Embryonic facial prominence (tissue), 1 donor: Measurements from ENCODE around the gene CHIT1.

Source experiments
- DNase-seq: peaks from one replicate; pipeline ENCODE4 v3.0.0-alpha.2; 2016; ENCODE audit errors: extremely low spot score

Gene CHIT1

DNA sequence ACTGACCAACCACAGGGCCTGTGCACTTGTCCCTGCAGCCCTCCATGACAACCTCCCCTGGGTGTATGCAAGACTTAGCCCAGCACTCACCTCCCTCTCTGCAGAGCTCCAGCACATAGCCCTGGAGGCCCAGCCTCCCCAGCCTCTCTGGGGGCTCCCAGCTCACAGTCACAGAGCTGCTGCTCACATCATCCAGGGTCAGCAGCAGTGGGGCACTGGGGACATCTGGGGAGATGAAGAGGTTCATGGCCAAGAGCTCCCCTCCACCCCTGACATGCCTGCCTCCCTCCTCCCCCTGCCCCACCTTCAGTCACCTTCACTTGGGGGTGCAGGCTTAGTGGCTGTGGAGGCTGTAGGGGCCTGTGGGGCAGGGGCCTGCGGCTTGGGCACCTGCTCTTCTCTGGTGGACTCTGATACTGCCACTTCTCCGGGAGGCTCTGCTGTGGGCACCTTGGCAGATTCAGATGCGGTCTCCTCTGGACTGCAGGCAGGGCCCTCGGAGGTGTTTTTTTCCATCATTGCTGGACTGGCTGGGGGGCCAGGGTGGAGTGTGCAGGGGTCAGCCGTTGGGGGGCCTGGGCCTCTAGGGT lies 54.1 kb downstream of the CHIT1 start, which contains the start of gene MYBPH:
TSS of gene MYBPH (minus strand) at position 590 of the 590 bp plus-strand sequence. CDS start at position 519, 71 bp downstream.
- DNase-seq: no peak

DNA sequence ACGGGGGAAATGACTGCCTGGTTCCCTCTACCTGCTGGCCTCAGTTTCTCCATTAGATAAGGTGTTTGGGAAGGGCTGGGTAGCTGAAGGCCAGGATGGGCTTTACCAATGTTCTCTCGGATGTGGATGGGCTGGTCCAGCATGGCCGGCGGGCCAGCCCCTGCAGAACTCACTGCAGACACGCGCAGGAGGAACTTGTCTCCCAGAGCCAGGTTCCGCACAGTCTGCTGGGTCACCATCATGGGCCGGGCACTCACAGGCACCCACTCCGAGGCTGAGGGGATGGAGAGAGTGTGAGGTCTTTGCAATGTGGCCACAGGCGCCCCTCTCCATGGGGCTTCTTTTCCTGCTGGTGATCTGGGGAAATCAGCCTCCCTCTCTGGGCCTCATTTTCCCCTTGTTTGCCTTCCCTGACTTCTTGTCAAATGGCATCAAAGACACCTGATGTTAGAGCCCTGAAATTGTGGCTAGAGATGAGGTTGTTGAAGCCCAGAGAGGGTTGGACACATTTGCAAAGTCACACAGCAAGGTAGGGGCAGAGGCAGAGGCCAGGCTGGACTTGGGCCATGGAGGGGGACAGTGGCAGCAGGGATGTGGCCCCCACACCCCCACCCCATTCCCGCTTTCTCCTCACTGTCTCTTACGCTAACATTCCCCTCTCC lies 55.0 kb downstream of the CHIT1 start:
- DNase-seq: no peak

DNA sequence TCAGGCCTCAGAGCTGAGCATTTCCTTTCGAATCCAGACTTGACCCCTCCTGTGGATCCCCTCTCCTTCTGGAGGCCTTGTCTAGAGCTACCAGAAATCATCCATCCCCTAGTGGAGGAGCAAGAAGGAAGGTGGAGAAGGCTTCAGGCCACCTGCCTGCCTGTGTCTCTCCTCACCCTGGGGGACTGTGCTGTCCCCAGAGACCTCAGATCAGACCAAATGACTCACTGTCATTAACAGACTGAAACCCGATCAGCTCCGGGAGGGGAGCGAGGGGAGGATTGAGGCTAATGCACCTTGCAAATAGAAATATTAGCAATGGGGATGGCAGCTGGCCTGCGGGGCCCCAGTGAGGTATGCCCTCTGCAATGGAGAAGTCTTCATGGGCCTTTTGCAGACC lies 55.9 kb downstream of the CHIT1 start:
- DNase-seq: no peak

DNA sequence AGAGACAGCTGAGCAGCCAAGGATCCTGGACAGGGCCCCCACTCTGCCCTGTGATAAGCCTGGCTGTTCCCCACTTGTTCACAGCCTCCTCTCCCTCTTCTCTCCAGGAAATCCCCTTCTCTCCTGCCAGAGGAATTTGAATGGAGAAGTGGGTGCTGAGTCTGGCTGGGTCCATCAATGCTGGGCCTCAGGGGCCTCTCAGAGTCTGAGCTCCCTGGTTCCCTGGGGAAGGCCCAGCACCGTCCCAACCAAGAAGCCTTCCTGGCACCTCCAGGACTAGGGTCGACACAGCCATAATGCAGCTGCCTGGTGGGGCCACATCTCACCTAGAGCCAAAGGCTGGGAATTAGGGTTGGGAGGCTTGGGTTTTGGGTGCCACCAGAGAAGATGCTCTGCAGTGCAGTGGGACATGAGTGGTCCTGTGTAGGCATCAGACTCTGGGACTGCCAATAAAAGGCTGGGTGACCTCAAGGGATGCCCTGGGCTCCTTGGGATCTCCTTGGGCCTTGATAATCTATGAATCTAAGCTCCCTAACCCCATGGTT lies 56.4 kb downstream of the CHIT1 start:
- no peak for DNase-seq

DNA sequence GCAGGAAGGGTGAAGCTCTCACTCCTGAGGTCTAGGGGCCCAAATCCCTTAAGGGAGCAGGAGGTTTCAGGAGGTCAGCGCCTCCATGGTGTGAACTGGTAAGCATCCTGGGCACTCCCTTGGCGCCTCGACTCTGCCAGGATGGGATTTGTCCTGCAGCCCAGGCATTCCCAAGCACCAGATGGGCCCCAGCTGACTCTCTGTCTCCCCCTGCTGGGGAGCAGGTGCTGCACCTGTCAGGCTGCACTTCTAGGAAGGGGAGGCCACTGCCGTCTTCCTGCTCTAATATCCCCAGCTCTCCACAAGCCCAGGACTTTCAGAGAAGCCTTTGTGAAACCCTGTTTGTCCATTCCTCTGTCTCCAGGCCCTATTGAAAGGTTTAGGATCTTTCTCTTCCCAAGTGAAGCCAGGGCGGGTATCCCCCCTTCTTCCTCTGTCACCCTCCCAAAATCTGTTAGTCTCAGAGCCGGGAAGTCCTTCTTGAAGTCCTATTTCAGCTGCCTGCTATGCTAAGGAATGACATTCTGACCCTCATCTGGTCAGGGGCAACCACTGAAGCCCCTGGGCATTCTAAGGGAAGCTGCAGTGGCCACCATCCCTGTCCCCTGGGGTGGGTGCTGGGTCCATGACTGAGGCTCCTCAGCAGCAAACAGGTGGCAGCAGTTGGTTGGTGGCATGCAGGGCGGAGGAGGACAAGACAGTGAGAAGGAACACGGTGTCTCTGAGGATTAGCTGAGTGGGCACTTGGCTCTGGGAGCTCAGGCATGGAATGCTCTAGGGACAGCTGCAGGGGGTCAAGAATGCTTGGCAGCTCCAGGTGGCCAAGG lies 57.1 kb downstream of the CHIT1 start:
- no peak for DNase-seq

DNA sequence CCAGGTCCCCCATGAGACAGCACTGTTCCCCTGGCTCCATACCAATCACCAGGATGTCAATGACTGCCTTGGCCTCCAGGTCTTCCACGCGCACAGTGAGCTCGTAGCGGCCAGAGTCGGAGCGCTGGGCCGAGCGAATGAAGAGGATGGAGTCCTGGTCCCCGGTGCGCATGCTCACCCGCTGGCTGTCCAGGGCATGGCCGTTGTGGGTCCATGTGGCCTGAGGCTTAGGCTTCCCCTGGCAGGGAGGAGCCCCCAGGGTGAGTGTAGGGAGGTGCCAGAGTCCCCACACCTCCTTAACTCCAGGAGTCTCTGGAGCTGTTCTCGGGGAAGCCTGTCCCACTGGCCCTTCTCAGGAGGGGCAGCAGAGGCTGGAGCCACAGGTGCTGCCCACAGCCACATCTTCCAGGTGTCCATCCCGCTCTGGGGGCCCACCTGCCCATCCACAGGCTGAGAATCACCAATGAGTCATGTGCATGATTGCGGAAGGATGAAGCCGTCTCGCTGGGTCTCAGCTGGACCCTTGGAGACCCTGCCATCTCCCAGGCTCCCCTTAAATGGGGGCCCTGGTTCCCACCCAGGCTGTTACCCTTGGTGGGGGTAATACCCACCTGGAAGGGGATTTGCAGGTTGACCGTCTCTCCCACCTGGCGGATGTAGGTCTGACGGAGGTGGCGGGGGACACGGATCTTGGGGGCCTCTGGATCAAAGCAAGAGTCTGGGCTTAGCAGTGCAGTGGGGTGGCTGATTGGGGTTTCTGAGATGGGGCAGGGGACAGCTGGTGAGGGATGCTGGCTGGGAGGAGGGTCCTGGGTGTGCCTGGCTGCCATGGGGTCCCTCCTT lies 57.9 kb downstream of the CHIT1 start:
- no peak for DNase-seq

DNA sequence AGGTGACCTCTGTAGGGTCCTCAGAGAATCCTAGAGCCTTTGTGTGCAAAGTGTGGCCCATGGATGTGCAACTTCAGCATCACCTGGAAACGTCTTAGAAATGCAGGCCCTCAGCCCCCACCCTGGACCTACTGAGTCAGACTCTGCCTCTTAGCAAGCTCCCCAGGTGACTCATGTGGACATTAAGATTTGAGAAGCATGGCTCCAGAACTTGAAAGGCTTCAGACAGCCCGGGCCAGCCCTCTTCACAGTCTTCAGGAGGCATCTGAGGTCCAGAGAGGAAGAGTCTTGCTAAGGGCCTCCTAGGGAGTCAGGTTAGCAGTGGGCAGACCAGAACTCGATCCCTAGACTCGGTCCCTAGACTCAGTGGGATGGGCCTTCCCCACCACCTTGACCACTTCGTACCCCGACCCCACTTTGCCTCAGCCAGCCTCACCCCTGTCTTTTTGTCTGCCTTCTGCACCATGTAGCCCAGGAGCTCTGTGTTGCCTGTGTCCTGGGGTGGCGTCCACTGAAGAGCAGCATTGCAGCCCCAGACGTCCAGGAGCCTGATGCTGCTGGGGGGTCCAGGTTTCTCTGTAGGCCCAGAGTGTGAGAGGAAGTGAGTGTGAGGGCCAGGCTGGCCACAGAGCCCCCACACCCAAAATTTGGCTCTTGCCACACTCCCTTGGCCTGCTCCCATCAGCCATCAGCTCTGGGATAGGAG lies 58.7 kb downstream of the CHIT1 start:
- no peak for DNase-seq

DNA sequence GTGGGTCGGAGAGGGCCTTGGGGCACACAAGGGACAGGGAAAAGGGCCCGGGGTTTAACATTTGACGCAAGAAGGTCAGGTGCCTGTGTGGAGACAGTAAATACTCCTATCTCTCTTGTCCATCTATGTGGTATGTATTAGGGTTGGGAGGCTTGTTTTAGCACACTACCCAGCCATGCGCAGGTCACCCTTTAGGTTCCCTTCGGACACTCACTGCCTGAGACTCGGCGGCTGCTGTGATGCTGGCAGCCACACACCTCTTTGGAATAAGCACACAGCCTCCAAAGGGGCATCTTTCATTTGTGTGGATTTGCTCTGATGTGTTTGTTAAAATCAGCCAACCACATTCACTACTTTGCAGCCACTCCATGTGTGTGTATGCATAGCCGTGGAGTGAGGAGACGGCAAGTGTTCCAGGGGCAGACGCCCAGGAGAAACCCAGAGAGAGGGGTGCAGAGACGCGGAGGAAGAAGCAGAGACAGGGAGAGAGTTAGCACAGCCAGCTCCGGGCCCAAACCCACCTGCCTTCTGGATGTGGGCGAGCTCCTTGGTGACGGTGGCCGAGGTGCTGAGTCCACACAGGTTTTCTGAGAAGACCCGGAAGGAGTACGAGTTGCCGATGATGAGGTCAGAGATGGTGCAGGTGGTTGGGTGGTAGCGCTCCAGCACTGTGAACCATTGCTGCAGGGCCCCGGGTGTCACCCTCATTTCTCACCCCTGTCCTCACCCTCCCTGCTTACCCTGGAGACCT lies 59.5 kb downstream of the CHIT1 start:
- DNase-seq: no peak

DNA sequence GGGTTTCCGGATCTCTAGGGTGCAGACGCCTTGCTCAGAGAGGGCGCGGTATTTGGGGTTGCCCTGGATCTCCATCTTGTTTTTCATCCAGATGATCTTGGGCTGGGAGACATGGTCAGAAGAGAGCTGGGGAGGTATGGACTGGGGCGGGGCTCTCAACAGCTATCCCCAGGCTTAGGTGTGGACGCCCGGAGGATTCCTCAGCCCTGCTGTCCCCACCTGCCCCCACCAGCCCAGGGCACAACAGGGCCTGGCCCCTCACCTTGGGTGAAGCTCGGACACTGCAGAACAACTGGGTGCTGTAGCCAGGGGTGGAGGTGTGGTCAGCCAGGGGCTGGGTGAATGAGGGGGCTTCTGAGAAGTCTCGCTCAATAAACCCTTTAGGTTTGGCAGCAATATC lies 60.5 kb downstream of the CHIT1 start:
- DNase-seq: no peak

DNA sequence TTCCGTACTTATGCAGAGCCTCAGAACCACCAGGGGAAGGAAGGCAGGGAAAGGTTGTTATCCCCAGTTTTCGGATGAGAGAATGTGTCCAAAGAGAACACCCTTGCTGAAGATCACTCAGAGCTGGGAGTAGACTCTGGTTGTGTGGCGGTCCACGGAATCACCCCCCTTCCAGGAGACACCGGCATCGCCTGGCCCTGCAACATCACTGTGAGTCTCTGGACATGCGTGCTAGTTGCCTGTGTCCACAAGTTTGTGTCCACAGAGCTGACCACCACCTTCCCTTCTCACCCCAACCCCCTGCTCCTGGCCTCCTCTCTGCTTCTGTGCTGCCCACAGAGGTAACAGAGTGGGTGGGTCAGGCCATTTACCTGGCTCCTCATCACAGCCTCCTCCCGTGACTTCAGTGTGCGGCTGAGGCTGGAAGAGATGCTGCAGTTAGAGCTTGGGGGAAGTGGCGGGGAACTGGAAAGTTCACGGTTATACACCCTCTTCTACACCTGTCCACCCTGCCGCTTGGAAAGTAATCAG lies 61.2 kb downstream of the CHIT1 start:
- DNase-seq: no peak

DNA sequence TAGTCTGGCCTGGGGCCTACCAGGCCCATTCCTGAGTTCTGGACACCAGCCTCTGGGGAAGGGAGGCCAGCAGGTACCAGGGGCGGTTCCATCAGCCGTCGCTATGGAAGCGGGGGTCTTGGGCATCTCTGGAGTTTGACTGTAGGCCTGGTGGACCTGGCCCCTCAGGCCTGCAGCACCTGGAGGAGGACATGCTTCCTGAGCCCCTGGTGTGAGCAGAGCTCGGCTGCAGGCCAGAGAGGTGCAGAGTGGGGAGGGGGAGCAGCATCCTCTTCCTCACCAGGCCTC lies 61.6 kb downstream of the CHIT1 start:
- no peak for DNase-seq

DNA sequence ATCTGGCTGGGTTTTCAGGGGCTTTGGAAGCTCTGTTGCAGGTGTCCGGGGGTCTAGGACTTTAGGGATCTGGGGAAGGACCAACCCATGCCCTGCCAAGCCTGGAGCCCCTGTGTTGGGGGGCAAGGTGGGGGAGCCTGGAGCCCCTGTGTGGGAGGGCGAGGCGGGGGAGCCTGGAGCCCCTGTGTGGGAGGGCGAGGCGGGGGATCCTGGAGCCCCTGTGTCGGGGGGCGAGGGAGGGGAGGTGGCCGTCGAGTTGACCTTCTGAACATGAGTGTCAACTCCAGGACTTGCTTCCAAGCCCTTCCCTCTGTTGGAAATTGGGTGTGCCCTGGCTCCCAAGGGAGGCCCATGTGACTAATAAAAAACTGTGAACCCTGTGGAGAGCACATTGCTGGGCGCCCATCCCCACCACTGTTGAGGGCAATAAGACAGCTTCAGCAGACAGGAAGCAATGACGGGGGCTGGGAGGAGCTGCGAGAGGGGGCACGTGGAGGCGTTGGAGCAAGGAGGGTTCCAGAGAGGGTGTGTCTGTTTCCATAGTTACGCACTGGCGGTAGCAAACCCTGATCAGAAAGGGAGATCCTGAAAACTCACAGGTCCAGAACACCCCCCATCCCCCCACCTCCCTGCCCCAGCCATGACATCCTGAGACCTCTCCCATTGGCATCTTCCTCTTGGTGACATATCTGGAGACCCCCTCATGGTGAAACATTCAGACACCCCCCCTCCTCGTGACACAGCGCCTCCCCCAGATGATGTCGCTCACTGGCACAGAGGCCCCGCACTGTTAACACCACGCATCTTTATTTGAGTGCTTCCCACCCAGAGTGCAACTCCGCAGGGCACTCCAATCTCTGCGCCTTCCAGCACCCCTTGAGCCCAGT lies 62.2 kb downstream of the CHIT1 start:
- DNase-seq: no peak

DNA sequence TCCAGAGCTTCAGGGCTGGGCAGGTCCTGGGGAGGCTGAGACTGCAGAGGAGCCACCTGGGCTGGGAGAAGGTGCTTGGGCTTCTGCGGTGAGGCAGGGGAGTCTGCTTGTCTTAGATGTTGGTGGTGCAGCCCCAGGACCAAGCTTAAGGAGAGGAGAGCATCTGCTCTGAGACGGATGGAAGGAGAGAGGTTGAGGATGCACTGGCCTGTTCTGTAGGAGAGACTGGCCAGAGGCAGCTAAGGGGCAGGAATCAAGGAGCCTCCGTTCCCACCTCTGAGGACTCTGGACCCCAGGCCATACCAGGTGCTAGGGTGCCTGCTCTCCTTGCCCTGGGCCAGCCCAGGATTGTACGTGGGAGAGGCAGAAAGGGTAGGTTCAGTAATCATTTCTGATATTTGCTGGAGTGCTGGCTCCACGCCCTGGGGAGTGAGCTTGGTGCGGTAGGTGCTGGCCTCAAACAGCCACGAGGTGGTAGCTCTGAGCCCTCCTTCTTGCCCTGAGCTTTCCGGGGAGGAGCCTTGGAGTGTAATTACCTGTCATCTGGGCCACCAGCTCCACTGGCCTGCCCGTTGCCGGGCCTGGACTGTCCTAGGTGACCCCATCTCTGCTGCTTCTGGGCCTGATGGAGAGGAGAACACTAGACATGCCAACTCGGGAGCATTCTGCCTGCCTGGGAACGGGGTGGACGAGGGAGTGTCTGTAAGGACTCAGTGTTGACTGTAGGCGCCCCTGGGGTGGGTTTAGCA lies 63.1 kb downstream of the CHIT1 start:
- no peak for DNase-seq
